Right ventricle myocardium inferior (tissue), 1 donor: ENCODE results near the gene DCC. TPM values are rescaled to one million over a fixed set of nuclear protein-coding genes. Genes with fewer than 3 reads are reported as not detected.
A peak's percentile ranks its signal among the peaks of the same experiment; 100 is the strongest.

Experiments
- ATAC-seq: fragments of 200-7000 bp; cut with Tn5 transposase; one replicate; pipeline ENCODE4 v1.9.1; 2020; ENCODE audit warnings: mild to moderate bottlenecking, moderate library complexity
- DNase-seq: peaks from one replicate; pipeline ENCODE4 v3.0.0; 2021; ENCODE audit errors: missing footprints
- intact Hi-C: fragments of 100-400 bp; cut with DNase I; formaldehyde crosslinking; loops from one replicate; pipeline ENCODE4 v1.11.0; 2022
- total RNA-seq: library from RNA; stranded (reverse); fragmentation: NEBNext Ultra II Directional; extraction: Animal tissue kit (Norgen Biotek cat#: 25700); gene quantifications from one replicate; pipeline ENCODE4 v1.2.1, GENCODE V29; 2021
- donor health status: DM: no; HTN: yes; CAD: no; lungs with severe emphysema.

The DCC gene
- total RNA-seq, 1 donor from 2014 or later = not detected

- ATAC-seq = no peak
- intact Hi-C loops = no loop called here
- DNase-seq = no peak
Observed at GRCh38 chr18:53322163-53322562, 982.2 kb downstream of the DCC start.

DNA sequence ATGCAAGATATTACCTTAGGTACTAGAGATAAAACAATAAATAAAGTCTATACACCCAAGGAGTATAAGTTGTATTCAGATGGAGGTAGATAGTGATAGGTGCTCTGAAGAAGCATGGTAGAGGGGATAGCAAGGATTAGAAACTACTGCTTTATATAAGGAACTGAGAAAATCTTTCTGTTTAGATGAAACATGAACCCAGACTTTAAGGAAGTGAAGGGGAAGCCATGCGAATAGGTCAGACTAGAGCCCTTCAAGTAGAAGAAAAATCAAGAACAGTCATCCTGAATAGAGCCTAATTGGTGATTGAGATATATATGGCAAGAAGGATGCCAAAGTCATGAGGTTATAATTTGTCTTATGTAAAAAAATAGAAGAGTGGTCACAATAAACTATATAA is 984.4 kb downstream of the DCC start:
- DNase-seq = no peak
- ATAC-seq = no peak
- intact Hi-C loops = no loop called here

DNA sequence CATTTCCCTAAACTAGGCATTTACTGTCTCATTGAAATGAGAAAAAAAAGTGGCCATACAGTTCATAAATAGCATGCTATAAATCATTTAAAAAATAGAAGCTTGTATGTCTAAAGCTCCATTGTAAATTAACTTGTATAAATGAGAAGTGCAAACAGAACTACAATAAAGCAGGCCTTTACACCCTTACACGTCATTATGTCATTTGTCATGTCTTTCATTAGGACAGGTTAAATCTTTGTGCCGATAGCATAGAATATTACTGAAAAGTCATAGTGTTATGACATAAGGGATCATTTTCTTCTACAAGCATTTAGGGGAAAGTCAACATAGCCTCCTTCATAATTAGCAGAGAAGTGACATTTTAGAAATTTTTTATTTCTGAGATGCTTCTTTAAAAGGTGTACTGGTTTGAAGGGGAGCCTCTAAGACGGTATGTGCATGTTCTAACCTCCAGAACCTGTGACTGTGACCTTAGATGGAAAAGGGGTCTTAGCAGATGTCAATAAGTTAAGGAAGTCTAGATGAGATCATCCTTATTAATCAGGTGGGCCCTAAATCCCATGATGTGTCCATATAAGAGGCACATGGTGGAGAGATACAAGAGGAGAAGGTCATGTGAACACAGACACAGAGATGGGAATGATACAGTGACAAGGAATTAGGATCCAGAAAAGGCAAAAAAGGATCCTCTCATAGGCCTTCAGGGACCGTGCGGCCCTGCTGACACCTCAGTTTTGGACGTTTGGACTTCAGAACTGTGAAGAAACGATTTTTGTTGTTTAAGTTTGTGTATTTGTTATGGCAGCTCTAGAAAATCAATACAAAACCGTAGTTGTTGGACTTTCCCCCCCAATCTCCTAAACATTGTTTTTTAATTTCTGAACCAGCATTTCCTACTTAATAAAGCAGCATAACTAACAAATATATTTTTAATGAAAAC is 1020.8 kb downstream of the DCC start:
- DNase-seq = no peak
- intact Hi-C loops = no loop called here
- no peak for ATAC-seq

- DNase-seq = no peak
- no peak for ATAC-seq
- intact Hi-C loops = no loop called here
Observed at GRCh38 chr18:53375621-53376020, 1035.6 kb downstream of the DCC start.

DNA sequence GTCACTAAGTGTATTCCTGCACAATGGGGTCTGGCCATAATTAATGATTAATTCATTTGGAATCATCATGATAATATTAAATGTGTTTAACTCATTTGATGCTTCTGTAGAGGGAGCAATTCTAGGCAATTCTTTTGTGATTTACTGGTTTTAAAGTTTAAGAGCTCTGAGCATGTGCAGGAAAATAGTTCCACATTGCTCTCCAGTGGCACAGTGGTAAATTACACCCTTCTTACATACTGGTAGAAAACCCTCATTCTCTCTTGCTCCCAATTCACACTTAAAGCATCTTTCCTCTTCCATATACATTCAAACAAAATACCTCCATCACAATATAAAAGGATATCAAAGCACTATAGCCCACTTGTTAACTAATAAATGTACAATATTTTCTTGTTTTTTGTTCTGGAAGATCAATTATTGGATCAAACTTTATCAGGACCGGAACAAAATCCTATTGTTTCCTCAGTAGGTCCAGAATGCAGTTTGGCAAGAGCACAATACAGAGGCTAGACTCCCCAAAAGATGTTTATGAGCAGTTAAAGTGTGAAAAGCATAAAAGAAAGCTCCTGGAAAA is 1040.2 kb downstream of the DCC start:
- DNase-seq = no peak
- intact Hi-C loops = no loop called here
- no peak for ATAC-seq

- intact Hi-C loops = no loop called here
- no peak for DNase-seq
- no peak for ATAC-seq
Observed at GRCh38 chr18:53382870-53383269, 1042.9 kb downstream of the DCC start.

GRCh38 chr18:53385889-53386288 is 1045.9 kb downstream of the DCC start:
- DNase-seq = no peak
- intact Hi-C loops = no loop called here

DNA sequence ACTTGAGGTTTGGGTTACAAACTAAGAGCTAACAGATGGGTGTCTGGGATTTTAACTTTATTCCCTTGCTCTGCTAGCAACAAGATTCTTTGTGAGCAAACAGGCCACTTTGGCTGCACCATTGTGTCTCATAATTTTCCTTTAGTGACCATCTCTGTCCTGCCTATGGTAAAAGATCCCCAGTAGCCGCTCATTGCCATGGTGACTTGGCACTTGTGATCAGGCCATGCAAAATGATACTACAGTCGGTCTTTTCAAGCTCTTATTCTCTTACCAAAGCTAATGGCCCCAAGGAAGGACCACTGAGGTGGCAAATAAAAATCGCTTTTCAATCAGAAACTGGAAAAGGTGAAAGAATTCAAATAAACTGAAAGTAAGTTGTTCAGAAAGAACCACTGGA is 1047.6 kb downstream of the DCC start:
- intact Hi-C loops = no loop called here
- DNase-seq = no peak
- ATAC-seq = no peak

More at GRCh38 chr18:53385889-53386288, 1045.9 kb downstream of the DCC start:
- no peak for ATAC-seq

- ATAC-seq = no peak
- DNase-seq = no peak
- intact Hi-C loops = no loop called here
Observed at GRCh38 chr18:53402670-53403069, 1062.7 kb downstream of the DCC start.

DNA sequence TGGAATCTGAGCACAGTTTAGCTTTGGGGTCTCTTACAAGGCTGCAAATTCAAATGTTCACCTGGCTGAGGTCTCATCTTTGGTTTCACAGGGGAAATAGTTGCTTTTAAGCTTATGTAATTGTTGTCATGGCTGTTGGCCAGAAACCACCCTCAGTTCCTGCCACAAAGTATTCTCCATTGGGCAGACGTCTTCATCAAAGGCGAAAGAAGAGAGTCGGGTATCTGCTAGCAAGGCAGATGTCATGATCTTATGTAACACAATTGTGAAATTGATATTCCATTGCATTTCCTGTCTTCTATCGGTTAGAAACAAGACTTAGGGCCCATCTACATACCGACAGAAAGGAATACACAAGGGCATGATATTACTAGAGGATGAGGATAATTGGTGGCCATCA is 1068.3 kb downstream of the DCC start:
- intact Hi-C loops = no loop called here
- DNase-seq (no peak), ATAC-seq (no peak)

DNA sequence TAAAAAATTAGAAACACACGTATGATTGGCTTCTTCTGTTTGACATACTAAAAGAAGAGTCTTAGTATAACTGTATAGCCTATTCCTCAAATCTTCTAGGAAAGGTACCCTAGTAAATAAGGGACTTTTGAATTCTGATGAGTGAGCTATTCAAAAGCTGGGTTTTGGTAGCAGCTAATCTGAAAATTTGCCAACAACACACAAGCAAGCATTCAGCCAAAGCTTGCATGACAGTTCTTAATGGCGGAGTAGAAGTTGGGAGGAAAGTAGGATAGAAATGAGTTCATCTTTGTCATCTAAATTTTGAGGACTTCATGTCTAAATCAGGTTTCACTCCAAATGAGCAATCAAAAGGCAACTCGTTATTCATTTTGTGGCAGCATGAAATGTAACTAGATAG is 1071.5 kb downstream of the DCC start:
- ATAC-seq (no peak), DNase-seq (no peak)
- intact Hi-C loops = no loop called here

DNA sequence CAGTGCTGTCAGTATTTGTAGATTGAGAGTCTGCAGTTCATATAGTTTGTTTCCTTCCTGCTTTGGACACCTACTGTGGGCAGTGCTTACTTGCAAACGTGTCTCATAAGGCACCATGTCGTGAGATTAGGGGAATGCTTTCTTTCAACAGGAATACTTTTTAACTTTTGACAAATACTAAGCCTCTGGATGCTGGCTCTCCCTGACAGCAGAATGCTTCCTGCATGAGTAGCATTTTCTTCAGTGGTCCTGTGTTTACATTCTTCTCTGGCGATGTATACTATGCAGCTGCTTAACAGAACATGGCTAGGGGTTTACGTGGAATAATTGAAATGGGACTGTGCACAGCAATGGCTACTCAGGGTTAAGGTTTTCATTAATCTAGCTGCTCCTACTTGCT is 1077.0 kb downstream of the DCC start:
- DNase-seq (no peak), ATAC-seq (no peak)
- intact Hi-C loops = no loop called here

GRCh38 chr18:53421869-53422268 is 1081.9 kb downstream of the DCC start:
- intact Hi-C loops = no loop called here
- ATAC-seq (no peak), DNase-seq (no peak)

GRCh38 chr18:53422896-53423295 is 1082.9 kb downstream of the DCC start:
- DNase-seq (no peak), ATAC-seq (no peak)
- intact Hi-C loops = no loop called here

GRCh38 chr18:53426666-53427184 is 1086.7 kb downstream of the DCC start:
- ATAC-seq (no peak), DNase-seq (no peak)
- intact Hi-C loops = no loop called here

DNA sequence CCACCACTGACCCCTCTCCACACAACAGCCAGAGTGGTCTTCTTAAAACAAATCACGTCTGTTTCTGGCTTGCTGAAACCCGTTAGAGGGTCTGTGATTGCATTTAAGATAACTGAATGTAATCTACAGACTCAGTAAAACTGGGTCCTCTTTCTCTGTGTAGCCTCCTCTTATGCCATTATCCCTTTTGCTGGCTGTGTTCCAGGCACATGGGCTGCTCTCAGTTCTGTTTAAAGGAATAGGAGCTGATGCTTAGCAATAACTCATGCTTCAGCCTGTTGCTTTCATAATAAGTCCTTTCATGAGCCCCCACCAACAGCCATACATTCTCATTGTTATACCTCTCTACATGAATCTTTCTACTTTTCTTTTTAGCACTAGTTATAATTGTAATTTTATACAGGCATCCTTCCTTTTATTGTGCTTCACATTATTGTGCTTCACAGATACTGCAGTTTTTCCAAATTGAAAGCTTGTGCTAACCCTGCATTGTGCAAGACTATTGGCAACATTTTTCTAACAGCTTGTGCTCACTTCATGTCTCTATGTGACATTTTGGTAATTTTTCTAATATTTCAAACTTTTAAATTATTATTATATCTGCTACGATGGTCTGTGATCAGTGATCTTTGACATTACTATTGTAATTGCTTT is 1101.9 kb downstream of the DCC start:
- intact Hi-C loops = no loop called here
- DNase-seq = no peak
- ATAC-seq = peak; percentile 75

GRCh38 chr18:53442415-53442783 is 1102.4 kb downstream of the DCC start:
- ATAC-seq = peak; percentile 69
- intact Hi-C loops = no loop called here
- no peak for DNase-seq

DNA sequence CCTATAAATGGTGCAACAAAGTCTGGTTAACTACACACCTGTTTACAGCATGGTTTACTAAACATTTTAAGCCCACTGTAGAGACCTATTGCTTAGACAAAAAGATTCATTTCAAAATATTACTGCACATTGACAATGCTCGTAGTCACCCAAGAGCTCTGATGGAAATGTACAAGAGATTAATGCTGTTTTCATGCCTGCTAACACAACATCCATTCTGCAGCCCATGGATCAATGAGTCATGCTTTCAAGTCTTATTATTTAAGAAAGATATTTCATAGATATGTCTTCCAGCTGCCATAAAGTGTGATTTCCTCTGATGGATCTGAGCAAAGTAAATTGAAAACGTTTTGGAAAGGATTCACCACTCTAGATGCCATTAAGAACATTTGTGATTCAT is 1103.3 kb downstream of the DCC start:
- ATAC-seq (no peak), DNase-seq (no peak)
- intact Hi-C loops = no loop called here

GRCh38 chr18:53443831-53444230 is 1103.8 kb downstream of the DCC start:
- ATAC-seq = no peak
- intact Hi-C loops = no loop called here
- DNase-seq = no peak

DNA sequence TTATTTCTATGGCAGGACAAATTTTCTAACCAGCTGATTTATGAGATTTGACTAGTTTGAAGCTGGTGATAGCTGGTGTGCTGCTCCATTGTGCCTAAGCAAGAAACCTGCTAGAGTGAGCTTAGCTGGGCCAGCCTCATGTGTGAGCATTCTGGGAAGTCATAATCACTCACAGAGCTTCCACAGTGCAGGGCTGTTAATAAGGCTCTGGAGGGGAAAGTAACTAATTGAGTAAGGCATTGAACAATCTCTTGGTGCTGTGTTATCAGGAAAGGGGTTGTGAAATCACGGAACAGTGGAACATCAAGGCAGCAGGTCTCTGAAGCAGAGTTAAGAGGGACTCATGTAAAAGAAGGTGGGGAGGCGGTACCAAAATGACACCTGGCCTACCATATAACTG is 1111.9 kb downstream of the DCC start:
- intact Hi-C loops = no loop called here
- ATAC-seq = no peak

More for the DNA sequence above, 1111.9 kb downstream of the DCC start:
- DNase-seq = no peak
